H1 (cell line): Measurements from ENCODE around the gene IGFBP6. TPM values are rescaled to one million over a fixed set of nuclear protein-coding genes. Genes with fewer than 3 reads are reported as not detected.

Experiments used
- CTCF ChIA-PET: fragments of 300-600 bp; sonication (Branson Sonifier 250); formaldehyde crosslinking; loops from one replicate; lab custom pipeline; 2021; ENCODE audit not compliant: partially characterized antibody; lab: Charles Lee
- POLR2A ChIA-PET: fragments of 300-600 bp; sonication (Branson Sonifier 250); formaldehyde crosslinking; loops from one replicate; lab custom pipeline; 2021; ENCODE audit warnings: inconsistent platforms; ENCODE audit not compliant: partially characterized antibody; lab: Charles Lee
- DNase-seq, 2 experiments: peaks; one replicate each; pipeline versions ENCODE4 v3.0.0 to v3.0.0-alpha.2; 2010 to 2022; ENCODE audit warnings: low spot score in 2 of 2, low read depth in 1 of 2, mixed read lengths in 1 of 2
- FAIRE-seq: peaks from 2 replicates; lab custom pipeline; 2011; peaks lifted over from hg19 to GRCh38; lab: Jason Lieb, UNC
- H2AFZ ChIP-seq: 2 replicates; pipeline ENCODE4 v1.8.1; 2012; ENCODE audit warnings: low read length, inconsistent platforms
- H2AK5ac ChIP-seq: 2 replicates; pipeline ENCODE4 v1.6.1; 2013; ENCODE audit warnings: low read depth, low read length
- H2BK120ac ChIP-seq: replicated peaks from 2 replicates; pipeline ENCODE3; 2013; ENCODE audit warnings: low read depth, low read length, inconsistent platforms
- H2BK12ac ChIP-seq: 2 replicates; pipeline ENCODE4 v1.6.1; 2013; ENCODE audit warnings: low read depth, low read length
- H2BK15ac ChIP-seq: 2 replicates; pipeline ENCODE4 v1.6.1; 2013; ENCODE audit warnings: low read length
- H2BK20ac ChIP-seq: 2 replicates; pipeline ENCODE4 v1.6.1; 2013; ENCODE audit warnings: low read length
- H2BK5ac ChIP-seq: 2 replicates; pipeline ENCODE4 v1.6.1; 2013; ENCODE audit warnings: low read depth, low read length
- H3K14ac ChIP-seq: 2 replicates; pipeline ENCODE4 v1.6.1; 2013; ENCODE audit warnings: inconsistent platforms; ENCODE audit not compliant: insufficient read length
- H3K18ac ChIP-seq: 2 replicates; pipeline ENCODE4 v1.6.1; 2013; ENCODE audit warnings: low read length; ENCODE audit errors: extremely low read depth
- H3K23ac ChIP-seq: 2 replicates; pipeline ENCODE4 v1.6.1; 2013; ENCODE audit warnings: inconsistent platforms; ENCODE audit not compliant: insufficient read length
- H3K23me2 ChIP-seq: 2 replicates; pipeline ENCODE4 v1.6.1; 2013; ENCODE audit warnings: low read depth, low read length
- H3K27ac ChIP-seq: 2 replicates; pipeline ENCODE4 v1.6.1; 2011; ENCODE audit warnings: low read depth, low read length, inconsistent platforms
- H3K27me3 ChIP-seq, 4 experiments: replicated peaks in 1 of 4; 1 replicate in 1 of 4; 2 replicates in 3 of 4; pipeline versions ENCODE4 v1.6.1 to v1.8.1; 2011 to 2013; ENCODE audit warnings: low read length in 3 of 4, mild to moderate bottlenecking in 3 of 4, inconsistent platforms in 2 of 4, mixed read lengths in 2 of 4, moderate library complexity in 1 of 4; ENCODE audit not compliant: control insufficient read depth in 3 of 4, insufficient read depth in 3 of 4; ENCODE audit errors: extremely low read depth in 1 of 4
- H3K36me3 ChIP-seq, 4 experiments: 2 replicates each; pipeline versions ENCODE4 v1.6.1 to v1.8.1; 2011 to 2013; ENCODE audit warnings: mild to moderate bottlenecking in 4 of 4, low read length in 3 of 4, moderate library complexity in 2 of 4, control low read depth in 1 of 4, inconsistent platforms in 1 of 4; ENCODE audit not compliant: insufficient read depth in 4 of 4, control insufficient read depth in 2 of 4
- H3K4ac ChIP-seq: replicated peaks from 2 replicates; pipeline ENCODE3; 2013; ENCODE audit warnings: low read length, low read depth, mixed read lengths, inconsistent platforms; ENCODE audit not compliant: insufficient read length
- H3K4me1 ChIP-seq, 4 experiments: replicated peaks in 1 of 4; 1 replicate in 1 of 4; 2 replicates in 3 of 4; pipeline versions ENCODE4 v1.6.1 to v1.8.1; 2011 to 2013; ENCODE audit warnings: low read length in 3 of 4, inconsistent platforms in 2 of 4, mixed read lengths in 1 of 4; ENCODE audit not compliant: insufficient read depth in 4 of 4, control insufficient read depth in 3 of 4
- H3K4me2 ChIP-seq, 2 experiments: 2 replicates each; pipeline versions ENCODE4 v1.6.1 to v1.8.1; 2011 to 2013; ENCODE audit warnings: low read depth in 2 of 2, low read length in 2 of 2, control low read depth in 1 of 2, inconsistent platforms in 1 of 2, mild to moderate bottlenecking in 1 of 2; ENCODE audit not compliant: insufficient read depth in 1 of 2
- H3K4me3 ChIP-seq, 4 experiments: fragments of 200-600, 300-600 bp in 1 of 4; sonication (generic), shearing (Covaris generic), sonication (Bioruptor Twin) in 1 of 4; 2 replicates each; pipeline versions ENCODE4 v1.5.1 to v1.8.1; 2011 to 2016; ENCODE audit warnings: low read length in 4 of 4, low read depth in 3 of 4, control low read depth in 2 of 4, inconsistent platforms in 2 of 4, mild to moderate bottlenecking in 2 of 4, mixed read lengths in 1 of 4, moderate library complexity in 1 of 4; ENCODE audit not compliant: insufficient read depth in 2 of 4; ENCODE audit errors: extremely low read depth in 1 of 4
- H3K56ac ChIP-seq: replicated peaks from 2 replicates; pipeline ENCODE3; 2013; ENCODE audit warnings: low read depth, mild to moderate bottlenecking, mixed read lengths, low read length, inconsistent platforms; ENCODE audit not compliant: insufficient read length
- H3K79me1 ChIP-seq: 2 replicates; pipeline ENCODE4 v1.6.1; 2013; ENCODE audit warnings: low read depth, low read length, control low read depth
- H3K79me2 ChIP-seq, 2 experiments: 2 replicates each; pipeline versions ENCODE4 v1.6.1 to v1.8.1; 2012 to 2013; ENCODE audit warnings: low read length in 2 of 2, mild to moderate bottlenecking in 2 of 2, inconsistent platforms in 1 of 2; ENCODE audit not compliant: insufficient read depth in 2 of 2, control insufficient read depth in 1 of 2
- H3K9ac ChIP-seq, 4 experiments: replicated peaks in 1 of 4; 1 replicate in 1 of 4; 2 replicates in 3 of 4; pipeline versions ENCODE4 v1.6.1 to v1.8.1; 2011 to 2013; ENCODE audit warnings: low read depth in 3 of 4, low read length in 3 of 4, control low read depth in 2 of 4, mild to moderate bottlenecking in 2 of 4, moderate library complexity in 2 of 4, inconsistent platforms in 1 of 4; ENCODE audit errors: extremely low read depth in 1 of 4
- H3K9me3 ChIP-seq, 2 experiments: 2 replicates each; pipeline versions ENCODE4 v1.6.1 to v1.8.1; 2012 to 2013; ENCODE audit warnings: mild to moderate bottlenecking in 2 of 2, moderate library complexity in 2 of 2, control low read depth in 1 of 2, inconsistent platforms in 1 of 2, low read depth in 1 of 2, low read length in 1 of 2, mixed read lengths in 1 of 2; ENCODE audit not compliant: insufficient read depth in 2 of 2
- H4K20me1 ChIP-seq, 2 experiments: replicated peaks in 1 of 2; 2 replicates each; pipeline versions ENCODE3 to v1.8.1; 2011 to 2013; ENCODE audit warnings: inconsistent platforms in 2 of 2, low read length in 2 of 2, mild to moderate bottlenecking in 1 of 2; ENCODE audit not compliant: insufficient read depth in 2 of 2, control insufficient read depth in 1 of 2
- H4K5ac ChIP-seq: 2 replicates; pipeline ENCODE4 v1.6.1; 2013; ENCODE audit warnings: low read length, low read depth, mixed read lengths, inconsistent platforms; ENCODE audit not compliant: insufficient read length
- H4K8ac ChIP-seq: 2 replicates; pipeline ENCODE4 v1.8.0; 2013; ENCODE audit warnings: mild to moderate bottlenecking, moderate library complexity, low read length, inconsistent platforms; ENCODE audit not compliant: insufficient read depth; ENCODE audit errors: extremely low read depth
- H4K91ac ChIP-seq: replicated peaks from 2 replicates; pipeline ENCODE3; 2013; ENCODE audit warnings: low read length, mixed read lengths, inconsistent platforms; ENCODE audit not compliant: insufficient read length
- CBX8 ChIP-seq: fragments of 300-800, 300-1000 bp; sonication (generic); IDR thresholded peaks from 2 replicates; pipeline ENCODE4 v1.7.1; 2016; ENCODE audit warnings: low read depth, low read length, borderline replicate concordance
- CHD1 ChIP-seq: IDR thresholded peaks from 2 replicates; pipeline ENCODE4 v1.6.1; 2012; ENCODE audit warnings: low read depth, low read length, improper control_type of control experiment
- RAD21 ChIP-seq, 2 experiments: IDR thresholded peaks in 1 of 2; conservative IDR thresholded peaks in 1 of 2; 2 replicates each; pipeline ENCODE4 v1.6.1; 2011; ENCODE audit warnings: low read depth in 2 of 2, low read length in 2 of 2, improper control_type of control experiment in 1 of 2, inconsistent platforms in 1 of 2, mild to moderate bottlenecking in 1 of 2, moderate library complexity in 1 of 2
- YY1 ChIP-seq: IDR thresholded peaks from 2 replicates; pipeline ENCODE4 v1.6.1; 2011; ENCODE audit warnings: low read depth, mild to moderate bottlenecking, low read length
- ZNF274 ChIP-seq: IDR thresholded peaks from 2 replicates; pipeline ENCODE4 v1.7.0; 2012; ENCODE audit warnings: low read length, borderline replicate concordance; ENCODE audit errors: extremely low read depth
- WGBS, 2 experiments: shearing (Covaris generic) in 1 of 2; methylation state at CpG; one replicate each; pipeline versions ENCODE4 v1.1.6 to v1.1.7; 2013 to 2015; ENCODE audit warnings: low lambda C conversion rate in 2 of 2, mixed read lengths in 2 of 2, inconsistent platforms in 1 of 2, low coverage in 1 of 2, missing lambda C conversion rate in 1 of 2; ENCODE audit not compliant: insufficient replicate concordance in 2 of 2, insufficient coverage in 1 of 2, insufficient read length in 1 of 2; ENCODE audit errors: extremely low coverage in 1 of 2, missing lambda C conversion rate in 1 of 2; 5-methylcytosine and 5-hydroxymethylcytosine counted together
- polyA plus RNA-seq, 7 experiments: library from polyadenylated mRNA; depleted of rRNA in 3 of 7; stranded (reverse) in 5 of 7; unstranded in 2 of 7; fragments of >200 nt in 5 of 7; fragments of 200-250 nt in 2 of 7; gene quantifications; 1 replicate in 5 of 7; 2 replicates in 1 of 7; 4 replicates in 1 of 7; pipeline versions ENCODE4 v1.2.1 to v1.2.3, GENCODE V29; 2011 to 2013; ENCODE audit warnings: missing spikeins in 2 of 7, mixed read lengths in 2 of 7
- total RNA-seq: library from RNA; stranded (reverse); fragmentation: NEBNext Ultra II Directional; extraction: Animal tissue kit (Norgen Biotek cat#: 25700); gene quantifications from 2 replicates; pipeline ENCODE4 v1.2.1, GENCODE V29; 2021
- TF ChIP-seq, protein P1 (sequence below): IDR thresholded peaks from 2 replicates; pipeline ENCODE4 v1.6.1; 2012; ENCODE audit warnings: low read length, inconsistent platforms
- TF ChIP-seq, protein P2 (sequence below), 3 experiments: IDR thresholded peaks; 1 replicate in 2 of 3; 2 replicates in 1 of 3; pipeline versions ENCODE4 v1.5.1 to v1.6.1; 2011; ENCODE audit warnings: low read length in 3 of 3, mild to moderate bottlenecking in 3 of 3, inconsistent platforms in 2 of 3, low read depth in 1 of 3, moderate library complexity in 1 of 3; ENCODE audit not compliant: insufficient read depth in 1 of 3; ENCODE audit errors: control extremely low read depth in 1 of 3

IGFBP6 gene
- total and polyA plus RNA-seq, 2 of the 8 experiments (the other 6 are each of a cell fraction or from before 2014, with no cell fraction given): 13.7 to 14.7 TPM

DNA sequence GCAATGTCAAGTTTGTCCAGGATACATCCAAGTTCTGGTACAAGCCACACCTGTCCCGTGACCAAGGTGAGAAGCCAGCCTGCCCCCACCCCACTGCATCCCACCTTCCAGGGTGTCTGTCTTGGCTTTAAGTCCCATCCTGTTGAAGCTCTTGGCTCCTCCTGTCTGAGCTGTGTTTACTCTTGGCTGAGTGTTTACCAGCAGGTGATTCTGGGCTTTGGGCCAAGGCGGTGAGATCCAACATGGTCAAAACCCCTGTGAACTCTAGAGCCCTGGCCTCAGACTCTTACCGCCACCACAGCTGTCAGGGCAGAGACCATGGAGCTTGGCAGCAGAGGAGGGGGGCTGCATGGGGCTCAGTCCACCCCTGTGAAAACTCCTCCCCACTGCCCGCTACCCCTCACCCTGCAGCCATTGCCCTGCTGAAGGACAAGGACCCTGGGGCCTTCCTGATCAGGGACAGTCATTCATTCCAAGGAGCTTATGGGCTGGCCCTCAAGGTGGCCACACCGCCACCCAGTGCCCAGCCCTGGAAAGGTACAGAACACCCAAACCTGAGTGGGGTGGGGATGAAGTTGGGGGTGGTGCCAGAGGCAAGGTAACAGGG, 36.0 kb upstream of the IGFBP6 start:
- Histone ChIP-seq H4K8ac (peak overlapping the region; percentile 20; the same call in 1 of the 2 replicates), H2AK5ac (no peak overlapping the region), H4K91ac (no peak overlapping the region), H2BK15ac (no peak overlapping the region), H4K5ac (no peak overlapping the region), H3K79me2 (no peaks in the 10 kb centered on the region), H2BK5ac (no peak overlapping the region), H2AFZ (no peak overlapping the region), H3K23ac (no peak overlapping the region), H3K23me2 (no peaks in the 10 kb centered on the region), H2BK12ac (no peak overlapping the region), H3K4ac (no peak overlapping the region), H3K18ac (no peak overlapping the region), H2BK120ac (no peak overlapping the region), H3K9ac (no peak overlapping the region), H3K4me2 (no peak overlapping the region), H3K14ac (no peak overlapping the region), H3K4me1 (peaks cover 0 to 7% (median 0%) of the 10 kb centered on the region in 4 experiments; a peak in 2 of 7 replicates), H3K79me1 (no peaks in the 10 kb centered on the region), H2BK20ac (no peak overlapping the region), H3K36me3 (no peaks in the 10 kb centered on the region), H3K27ac (no peak overlapping the region), H3K4me3 (no peak overlapping the region), H3K56ac (no peak overlapping the region), H3K9me3 (no peaks in the 10 kb centered on the region), H4K20me1 (peaks cover 0 to 2% of the 10 kb centered on the region in 2 experiments), H3K27me3 (peaks cover 0 to 9% (median 4%) of the 10 kb centered on the region in 4 experiments; a peak in 4 of 7 replicates)
- DNase-seq (no peak), FAIRE-seq (no peak)
- POLR2A ChIA-PET: interaction anchor here (0.9 to 5.9 kb wide), 10 partner anchors 8 to 245 kb away, joined by 3 to 26 read pairs (median 4); partner anchors contain the start of genes RARG and TNS2
- CTCF ChIA-PET: interaction anchor here (0.6 to 22.4 kb wide), 20 partner anchors 8 to 803 kb away, joined by 3 to 531 read pairs (median 4); partner anchors contain the start of genes ESPL1, IGFBP6, SOAT2 and SPRYD3
- WGBS, 2 experiments: 78% methylated on average over 5 of the region's 5 CpGs; no CpG with 5 or more reads in 1 of the 2 experiments
- peak; percentile 43 to 59 for TF ChIP-seq RAD21 (IDR thresholded peaks at IDR 0.05 in 1 of 2, conservative IDR thresholded peaks at IDR 0.05 in 1 of 2; ENCODE audit: low read depth in 2 of 2, low read length in 2 of 2)
- no peak for TF ChIP-seq CHD1
- no peak for TF ChIP-seq CBX8
- TF ChIP-seq ZNF274: no peak
- 0 out of 2 replicates have a peak, but pooled peaks have one; percentile 26 for TF ChIP-seq YY1
- TF ChIP-seq, protein P1, sequence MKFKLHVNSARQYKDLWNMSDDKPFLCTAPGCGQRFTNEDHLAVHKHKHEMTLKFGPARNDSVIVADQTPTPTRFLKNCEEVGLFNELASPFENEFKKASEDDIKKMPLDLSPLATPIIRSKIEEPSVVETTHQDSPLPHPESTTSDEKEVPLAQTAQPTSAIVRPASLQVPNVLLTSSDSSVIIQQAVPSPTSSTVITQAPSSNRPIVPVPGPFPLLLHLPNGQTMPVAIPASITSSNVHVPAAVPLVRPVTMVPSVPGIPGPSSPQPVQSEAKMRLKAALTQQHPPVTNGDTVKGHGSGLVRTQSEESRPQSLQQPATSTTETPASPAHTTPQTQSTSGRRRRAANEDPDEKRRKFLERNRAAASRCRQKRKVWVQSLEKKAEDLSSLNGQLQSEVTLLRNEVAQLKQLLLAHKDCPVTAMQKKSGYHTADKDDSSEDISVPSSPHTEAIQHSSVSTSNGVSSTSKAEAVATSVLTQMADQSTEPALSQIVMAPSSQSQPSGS: no peak
- TF ChIP-seq, protein P2, sequence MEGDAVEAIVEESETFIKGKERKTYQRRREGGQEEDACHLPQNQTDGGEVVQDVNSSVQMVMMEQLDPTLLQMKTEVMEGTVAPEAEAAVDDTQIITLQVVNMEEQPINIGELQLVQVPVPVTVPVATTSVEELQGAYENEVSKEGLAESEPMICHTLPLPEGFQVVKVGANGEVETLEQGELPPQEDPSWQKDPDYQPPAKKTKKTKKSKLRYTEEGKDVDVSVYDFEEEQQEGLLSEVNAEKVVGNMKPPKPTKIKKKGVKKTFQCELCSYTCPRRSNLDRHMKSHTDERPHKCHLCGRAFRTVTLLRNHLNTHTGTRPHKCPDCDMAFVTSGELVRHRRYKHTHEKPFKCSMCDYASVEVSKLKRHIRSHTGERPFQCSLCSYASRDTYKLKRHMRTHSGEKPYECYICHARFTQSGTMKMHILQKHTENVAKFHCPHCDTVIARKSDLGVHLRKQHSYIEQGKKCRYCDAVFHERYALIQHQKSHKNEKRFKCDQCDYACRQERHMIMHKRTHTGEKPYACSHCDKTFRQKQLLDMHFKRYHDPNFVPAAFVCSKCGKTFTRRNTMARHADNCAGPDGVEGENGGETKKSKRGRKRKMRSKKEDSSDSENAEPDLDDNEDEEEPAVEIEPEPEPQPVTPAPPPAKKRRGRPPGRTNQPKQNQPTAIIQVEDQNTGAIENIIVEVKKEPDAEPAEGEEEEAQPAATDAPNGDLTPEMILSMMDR (IDR thresholded peaks at IDR 0.05; ENCODE audit: control extremely low read depth in 1 of 3, insufficient read depth in 1 of 3, low read depth in 1 of 3, low read length in 3 of 3): peak in 2 of 3 experiments; percentile 67 to 69; a peak in 3 of 4 replicates
